H1 (cell line): ENCODE measurements around the gene SUCLG2.

Experiments
- ATF3 ChIP-seq: IDR thresholded peaks from 2 replicates; pipeline ENCODE4 v1.6.1; 2011; ENCODE audit warnings: low read depth, mild to moderate bottlenecking, low read length; ENCODE audit not compliant: insufficient read depth
- BRCA1 ChIP-seq: IDR thresholded peaks from 2 replicates; pipeline ENCODE4 v1.6.1; 2012; ENCODE audit warnings: low read depth, low read length, improper control_type of control experiment
- CEBPB ChIP-seq: IDR thresholded peaks from 2 replicates; pipeline ENCODE4 v1.6.1; 2012; ENCODE audit warnings: low read depth, low read length
- CHD1 ChIP-seq: IDR thresholded peaks from 2 replicates; pipeline ENCODE4 v1.6.1; 2012; ENCODE audit warnings: low read depth, low read length, improper control_type of control experiment
- CTCF ChIP-seq, 3 experiments: IDR thresholded peaks; 1 replicate in 2 of 3; 2 replicates in 1 of 3; pipeline versions ENCODE4 v1.5.1 to v1.6.1; 2011; ENCODE audit warnings: low read length in 3 of 3, mild to moderate bottlenecking in 3 of 3, inconsistent platforms in 2 of 3, low read depth in 1 of 3, moderate library complexity in 1 of 3; ENCODE audit not compliant: insufficient read depth in 1 of 3; ENCODE audit errors: control extremely low read depth in 1 of 3
- EZH2 ChIP-seq: fragments of 200-600 bp; sonication (generic); IDR thresholded peaks from 2 replicates; pipeline ENCODE4 v1.7.1; 2012; ENCODE audit warnings: low read depth, mild to moderate bottlenecking, moderate library complexity, low read length, inconsistent platforms; ENCODE audit not compliant: severe bottlenecking
- KDM1A ChIP-seq: fragments of 200-600, 300-600 bp; sonication (generic); IDR thresholded peaks from 2 replicates; pipeline ENCODE4 v1.7.1; 2016; ENCODE audit warnings: mild to moderate bottlenecking, low read length, borderline replicate concordance
- MAX ChIP-seq: IDR thresholded peaks from 2 replicates; pipeline ENCODE4 v1.6.1; 2012; ENCODE audit warnings: inconsistent platforms
- PHF8 ChIP-seq: fragments of 200-600 bp; sonication (generic); conservative IDR thresholded peaks from 2 replicates; pipeline ENCODE4 v1.7.1; 2012; ENCODE audit warnings: low read depth, mild to moderate bottlenecking, inconsistent platforms, low read length, moderate library complexity
- POLR2A ChIP-seq, 2 experiments: IDR thresholded peaks; 1 replicate in 1 of 2; 2 replicates in 1 of 2; pipeline ENCODE4 v1.6.1; 2011; ENCODE audit warnings: low read depth in 2 of 2, low read length in 2 of 2, mild to moderate bottlenecking in 2 of 2; ENCODE audit errors: control extremely low read depth in 1 of 2
- POLR2AphosphoS5 ChIP-seq: IDR thresholded peaks from 2 replicates; pipeline ENCODE4 v1.6.1; 2011; ENCODE audit warnings: low read depth, low read length
- SIN3A ChIP-seq, 2 experiments: IDR thresholded peaks in 1 of 2; conservative IDR thresholded peaks in 1 of 2; 2 replicates each; pipeline ENCODE4 v1.6.1; 2011 to 2012; ENCODE audit warnings: low read length in 2 of 2, improper control_type of control experiment in 1 of 2, low read depth in 1 of 2, mild to moderate bottlenecking in 1 of 2
- SP1 ChIP-seq: IDR thresholded peaks from 2 replicates; pipeline ENCODE4 v1.6.1; 2011; ENCODE audit warnings: low read depth, low read length
- ZNF274 ChIP-seq: IDR thresholded peaks from 2 replicates; pipeline ENCODE4 v1.7.0; 2012; ENCODE audit warnings: low read length, borderline replicate concordance; ENCODE audit errors: extremely low read depth

GRCh38 chr3:67599821-67600220 lies 54.6 kb downstream of the SUCLG2 start:
- TF ChIP-seq MAX (no peak), BRCA1 (no peak), PHF8 (no peak), KDM1A (no peak), POLR2AphosphoS5 (no peak), CTCF (IDR thresholded peaks at IDR 0.05; ENCODE audit: control extremely low read depth in 1 of 3, insufficient read depth in 1 of 3, low read depth in 1 of 3, low read length in 3 of 3) (no peak), ZNF274 (no peak), CHD1 (no peak), EZH2 (no peak), ATF3 (no peak), POLR2A (IDR thresholded peaks at IDR 0.05; ENCODE audit: control extremely low read depth in 1 of 2, low read depth in 2 of 2, low read length in 2 of 2) (no peak), SIN3A (conservative IDR thresholded peaks at IDR 0.05 in 1 of 2, IDR thresholded peaks at IDR 0.05 in 1 of 2; ENCODE audit: low read depth in 1 of 2, low read length in 2 of 2) (no peak), CEBPB (no peak), SP1 (no peak)
